Progenitor cell of endocrine pancreas (in vitro differentiated cells): ENCODE results near the gene PRDM16. TPM values are rescaled to one million over a fixed set of nuclear protein-coding genes. Genes with fewer than 3 reads are reported as not detected.

ENCODE experiments used
- DNase-seq: peaks from one replicate; pipeline ENCODE4 v3.0.0; 2021; ENCODE audit warnings: low spot score; ENCODE audit not compliant: unreplicated experiment
- H3K27ac Mint-ChIP-seq: 2 replicates; pipeline ENCODE4 v1.8.0; 2021; ENCODE audit warnings: mild to moderate bottlenecking, moderate library complexity, mixed read lengths
- H3K27me3 Mint-ChIP-seq: 2 replicates; pipeline ENCODE4 v1.8.0; 2021; ENCODE audit warnings: mixed read lengths
- H3K36me3 Mint-ChIP-seq: 2 replicates; pipeline ENCODE4 v1.8.0; 2022; ENCODE audit warnings: mixed read lengths; ENCODE audit not compliant: insufficient read depth
- H3K4me1 Mint-ChIP-seq: 2 replicates; pipeline ENCODE4 v1.8.0; 2021; ENCODE audit warnings: low read depth, mixed read lengths
- H3K4me3 Mint-ChIP-seq: 2 replicates; pipeline ENCODE4 v1.8.0; 2021; ENCODE audit warnings: low read depth, mild to moderate bottlenecking, moderate library complexity, mixed read lengths
- H3K9me3 Mint-ChIP-seq: 2 replicates; pipeline ENCODE4 v1.8.0; 2021; ENCODE audit warnings: low read depth, mixed read lengths
- CTCF ChIP-seq: fragments of 200-600 bp; sonication (generic); IDR thresholded peaks from one replicate; pipeline ENCODE4 v1.5.0; 2021; ENCODE audit warnings: antibody characterized with exemption, mild to moderate bottlenecking; ENCODE audit not compliant: unreplicated experiment
- total RNA-seq: library from RNA; stranded (reverse); gene quantifications from 2 replicates; pipeline ENCODE4 v1.2.1, GENCODE V29; 2021

Gene PRDM16
- total RNA-seq, 1 donor from 2014 or later: 69.1 TPM

GRCh38 chr1:3350506-3351261, 281.7 kb downstream of the PRDM16 start:
- Mint-ChIP-seq H3K27ac (peak overlapping the region; percentile 92), H3K4me1 (peaks cover 52% of the 10 kb centered on the region), H3K27me3 (no peaks in the 10 kb centered on the region), H3K36me3 (no peaks in the 10 kb centered on the region), H3K9me3 (no peaks in the 10 kb centered on the region), H3K4me3 (no peak overlapping the region)
- DNase-seq: no peak
- TF ChIP-seq CTCF: no peak

- no peaks in the 10 kb centered on the region for H3K9me3 Mint-ChIP-seq
Observed at GRCh38 chr1:3351449-3352298, 282.7 kb downstream of the PRDM16 start.

GRCh38 chr1:3352299-3352951, 283.4 kb downstream of the PRDM16 start:
- Mint-ChIP-seq H3K4me3 (peak overlapping the region; percentile 32), H3K27ac (peak overlapping the region; percentile 82), H3K36me3 (no peaks in the 10 kb centered on the region), H3K4me1 (peaks cover 54% of the 10 kb centered on the region), H3K9me3 (no peaks in the 10 kb centered on the region), H3K27me3 (no peaks in the 10 kb centered on the region)
- DNase-seq: no peak
- TF ChIP-seq CTCF: no peak

More at GRCh38 chr1:3351449-3352298, 282.7 kb downstream of the PRDM16 start:
- DNase-seq: no peak
- no peaks in the 10 kb centered on the region for H3K36me3 Mint-ChIP-seq
- TF ChIP-seq CTCF: no peak
- H3K27ac Mint-ChIP-seq: peak overlapping the region; percentile 82
- H3K27me3 Mint-ChIP-seq: no peaks in the 10 kb centered on the region
- peaks cover 59% of the 10 kb centered on the region for H3K4me1 Mint-ChIP-seq
- no peak overlapping the region for H3K4me3 Mint-ChIP-seq

GRCh38 chr1:3352952-3353331, 283.9 kb downstream of the PRDM16 start:
- H3K4me1 Mint-ChIP-seq: peaks cover 51% of the 10 kb centered on the region
- peak overlapping the region; percentile 82 for H3K27ac Mint-ChIP-seq
- no peaks in the 10 kb centered on the region for H3K27me3 Mint-ChIP-seq
- H3K36me3 Mint-ChIP-seq: no peaks in the 10 kb centered on the region
- H3K9me3 Mint-ChIP-seq: no peaks in the 10 kb centered on the region
- H3K4me3 Mint-ChIP-seq: no peak overlapping the region
- TF ChIP-seq CTCF: no peak
- no peak for DNase-seq

- Mint-ChIP-seq H3K4me1 (peaks cover 45% of the 10 kb centered on the region), H3K27ac (peak overlapping the region; percentile 33), H3K9me3 (no peaks in the 10 kb centered on the region), H3K27me3 (no peaks in the 10 kb centered on the region), H3K4me3 (no peak overlapping the region), H3K36me3 (no peaks in the 10 kb centered on the region)
- no peak for DNase-seq
- no peak for TF ChIP-seq CTCF
Observed at GRCh38 chr1:3353876-3354275, 284.9 kb downstream of the PRDM16 start.
